HepG2 (cell line): ENCODE data around the gene PPM1F. TPM values are rescaled to one million over a fixed set of nuclear protein-coding genes. Genes with fewer than 3 reads are reported as not detected.

Experiments used
- ATAC-seq: fragments of 200-7000 bp; cut with Tn5 transposase; 3 replicates; pipeline ENCODE4 v1.9.1; 2020; ENCODE audit warnings: mild to moderate bottlenecking, moderate library complexity
- BruUV-seq: library from RNA; stranded (reverse); fragments of 400-500 nt; replicated peaks from 2 replicates; lab custom pipeline; 2021; lab: Mats Ljungman, UMichigan
- CTCF ChIA-PET: fragments of 300-600 bp; formaldehyde crosslinking; extraction: SDS; loops from one replicate; lab custom pipeline; 2021; ENCODE audit warnings: low total read pairs, inconsistent platforms, low intra/inter-chr PET ratio; lab: Yijun Ruan, JAX
- POLR2A ChIA-PET: fragments of 350-600 bp; sonication (Branson Sonifier 250); formaldehyde crosslinking; loops from one replicate; lab custom pipeline; 2020; ENCODE audit warnings: antibody characterized with exemption, inconsistent platforms; lab: Yijun Ruan, JAX
- DNase-seq: peaks from one replicate; pipeline ENCODE4 v3.0.0-alpha.2; 2015; ENCODE audit warnings: low spot score
- FAIRE-seq: peaks from 3 replicates; lab custom pipeline; 2011; peaks lifted over from hg19 to GRCh38; lab: Jason Lieb, UNC
- H2AFZ ChIP-seq: one replicate; pipeline ENCODE4 v1.6.1; 2011; ENCODE audit warnings: low read length, inconsistent platforms
- H3K27ac ChIP-seq: fragments of 300-600 bp; 3 replicates; pipeline ENCODE4 v1.8.0; 2011; ENCODE audit warnings: mixed run types, mild to moderate bottlenecking, mixed read lengths, low read length, inconsistent platforms; ENCODE audit not compliant: insufficient read depth; ENCODE audit errors: extremely low read length
- H3K27me3 ChIP-seq, 2 experiments: fragments of 200-600 bp in 1 of 2; 2 replicates in 1 of 2; 3 replicates in 1 of 2; pipeline versions ENCODE4 v1.6.0 to v1.8.0; 2011; ENCODE audit warnings: low read length in 2 of 2, mild to moderate bottlenecking in 2 of 2, moderate library complexity in 2 of 2, inconsistent platforms in 1 of 2; ENCODE audit not compliant: insufficient read depth in 2 of 2, control insufficient read depth in 1 of 2
- H3K36me3 ChIP-seq, 2 experiments: fragments of 200-600 bp in 1 of 2; replicated peaks in 1 of 2; 2 replicates in 1 of 2; 3 replicates in 1 of 2; pipeline versions ENCODE4 v1.5.1 to v1.8.0; 2011; ENCODE audit warnings: low read length in 2 of 2, inconsistent platforms in 1 of 2; ENCODE audit not compliant: insufficient read depth in 2 of 2, control insufficient read depth in 1 of 2
- H3K4me1 ChIP-seq: 2 replicates; pipeline ENCODE4 v1.5.1; 2012; ENCODE audit warnings: low read length, inconsistent platforms; ENCODE audit not compliant: insufficient read depth
- H3K4me2 ChIP-seq: 2 replicates; pipeline ENCODE4 v1.6.0; 2011; ENCODE audit warnings: low read depth, low read length, inconsistent platforms
- H3K4me3 ChIP-seq, 3 experiments: fragments of 200-600 bp in 1 of 3; sonication (generic), shearing (Covaris generic) in 1 of 3; replicated peaks in 1 of 3; 2 replicates each; pipeline ENCODE4 v1.5.1; 2011 to 2016; ENCODE audit warnings: low read length in 3 of 3, inconsistent platforms in 2 of 3, low read depth in 2 of 3, mild to moderate bottlenecking in 2 of 3, control low read depth in 1 of 3, mixed read lengths in 1 of 3; ENCODE audit not compliant: insufficient read depth in 1 of 3
- H3K79me2 ChIP-seq: one replicate; pipeline ENCODE4 v1.6.1; 2011; ENCODE audit warnings: low read length, inconsistent platforms; ENCODE audit not compliant: insufficient read depth
- H3K9ac ChIP-seq: 2 replicates; pipeline ENCODE4 v1.6.0; 2011; ENCODE audit warnings: mild to moderate bottlenecking, low read depth, low read length, inconsistent platforms; ENCODE audit not compliant: insufficient read depth
- H3K9me3 ChIP-seq: 2 replicates; pipeline ENCODE4 v1.5.1; 2012; ENCODE audit warnings: mild to moderate bottlenecking, low read length
- H4K20me1 ChIP-seq: 2 replicates; pipeline ENCODE4 v1.6.0; 2011; ENCODE audit warnings: inconsistent platforms, mild to moderate bottlenecking, low read length, moderate library complexity; ENCODE audit not compliant: insufficient read depth
- ATRX ChIP-seq: sonication (generic); formaldehyde crosslinking; IDR thresholded peaks from 2 replicates; pipeline ENCODE4 v1.4.0; 2020; ENCODE audit warnings: missing genetic modification reagents, borderline replicate concordance
- TFDP2 ChIP-seq: sonication (generic); formaldehyde crosslinking; IDR thresholded peaks from 2 replicates; pipeline ENCODE4 v1.4.0; 2020; ENCODE audit warnings: missing genetic modification reagents
- ZKSCAN8 ChIP-seq: IDR thresholded peaks from 2 replicates; pipeline ENCODE4 v1.6.1; 2016; ENCODE audit warnings: borderline replicate concordance, missing genetic modification reagents, missing compliant biosample characterization
- ZNF225 ChIP-seq: sonication (generic); formaldehyde crosslinking; IDR thresholded peaks from 2 replicates; pipeline ENCODE4 v1.4.0; 2020; ENCODE audit warnings: mild to moderate bottlenecking, missing genetic modification reagents
- ZNF580 ChIP-seq: IDR thresholded peaks from 2 replicates; pipeline ENCODE4 v1.6.1; 2016; ENCODE audit warnings: low read depth, borderline replicate concordance
- ZNF674 ChIP-seq: sonication (generic); formaldehyde crosslinking; IDR thresholded peaks from 2 replicates; pipeline ENCODE4 v1.5.0; 2020; ENCODE audit warnings: low read depth, mild to moderate bottlenecking, missing genetic modification reagents
- WGBS: methylation state at CpG from one replicate; pipeline ENCODE4 v1.1.6; 2017; ENCODE audit warnings: low lambda C conversion rate; 5-methylcytosine and 5-hydroxymethylcytosine counted together
- in situ Hi-C: cut with HindIII; loops from 2 replicates; pipeline ENCODE4 v1.10.0; 2017; ENCODE audit warnings: low pct_unique_long_range_greater_than_20kb; ENCODE audit not compliant: extremely low pct_ligation_motif_present
- intact Hi-C: fragments of 100-400 bp; cut with micrococcal nuclease; formaldehyde crosslinking; loops from one replicate; pipeline ENCODE4 v1.10.0; 2022; ENCODE audit not compliant: unreplicated experiment
- polyA plus RNA-seq, 8 experiments: library from polyadenylated mRNA; depleted of rRNA in 3 of 8; stranded (reverse) in 7 of 8; unstranded in 1 of 8; fragments of >200 nt; fragmentation: Illumina TruSeq in 4 of 8; extraction: Trizol in 4 of 8; gene quantifications; 2 replicates each; pipeline versions ENCODE4 v1.2.1 to v1.2.3, GENCODE V29; 2011 to 2016; ENCODE audit warnings: low read depth in 4 of 8, missing spikeins in 1 of 8, mixed read lengths in 1 of 8; ENCODE audit not compliant: insufficient read depth in 1 of 8
- total RNA-seq, 5 experiments: library from RNA; depleted of rRNA; stranded (reverse); fragments of >200 nt; fragmentation: Illumina TruSeq; extraction: Trizol; gene quantifications; 2 replicates each; pipeline ENCODE4 v1.2.3, GENCODE V29; 2016; ENCODE audit warnings: low read depth in 1 of 5
- TF ChIP-seq, protein P1 (sequence below): sonication (generic); formaldehyde crosslinking; IDR thresholded peaks from 2 replicates; pipeline ENCODE4 v1.4.0; 2020; ENCODE audit warnings: missing genetic modification reagents

Gene PPM1F
- total and polyA plus RNA-seq, 2 of the 13 experiments (the other 11 are each of a cell fraction or from before 2014, with no cell fraction given): 11.0 to 19.6 TPM

GRCh38 chr22:21922370-21923162 lies 30.1 kb downstream of the PPM1F start:
- peaks cover 0 to 9% of the 10 kb centered on the region in 2 experiments; a peak in 1 of 5 replicates for H3K36me3 ChIP-seq
- peaks cover 4% of the 10 kb centered on the region for H3K4me1 ChIP-seq
- no TSS peak for BruUV-seq
- CTCF ChIA-PET: no interaction called here
- no peak overlapping the region for H3K9ac ChIP-seq
- no peaks in the 10 kb centered on the region for H3K79me2 ChIP-seq
- H3K4me3 ChIP-seq: no peak overlapping the region
- H3K27me3 ChIP-seq: no peaks in the 10 kb centered on the region
- DNase-seq: no peak
- no peak overlapping the region for H2AFZ ChIP-seq
- no peak for ATAC-seq
- POLR2A ChIA-PET: interaction anchor here (0.6 kb wide), 1 partner anchor 148 kb away, joined by 5 read pairs; no protein-coding TSS in a partner anchor
- no peak for FAIRE-seq
- 89% methylated on average over 13 of the region's 20 CpGs for WGBS
- H3K4me2 ChIP-seq: no peak overlapping the region
- no peaks in the 10 kb centered on the region for H3K9me3 ChIP-seq
- intact Hi-C loops (no loop called here), in situ Hi-C loops (no loop called here)
- no peak for TF ChIP-seq ZNF225 (CRISPR knock-in tag)
- TF ChIP-seq, protein P1, sequence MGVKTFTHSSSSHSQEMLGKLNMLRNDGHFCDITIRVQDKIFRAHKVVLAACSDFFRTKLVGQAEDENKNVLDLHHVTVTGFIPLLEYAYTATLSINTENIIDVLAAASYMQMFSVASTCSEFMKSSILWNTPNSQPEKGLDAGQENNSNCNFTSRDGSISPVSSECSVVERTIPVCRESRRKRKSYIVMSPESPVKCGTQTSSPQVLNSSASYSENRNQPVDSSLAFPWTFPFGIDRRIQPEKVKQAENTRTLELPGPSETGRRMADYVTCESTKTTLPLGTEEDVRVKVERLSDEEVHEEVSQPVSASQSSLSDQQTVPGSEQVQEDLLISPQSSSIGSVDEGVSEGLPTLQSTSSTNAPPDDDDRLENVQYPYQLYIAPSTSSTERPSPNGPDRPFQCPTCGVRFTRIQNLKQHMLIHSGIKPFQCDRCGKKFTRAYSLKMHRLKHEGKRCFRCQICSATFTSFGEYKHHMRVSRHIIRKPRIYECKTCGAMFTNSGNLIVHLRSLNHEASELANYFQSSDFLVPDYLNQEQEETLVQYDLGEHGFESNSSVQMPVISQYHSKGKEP (CRISPR knock-in tag): no peak
- no peak for TF ChIP-seq ZNF674
- TF ChIP-seq ZNF580 (CRISPR knock-in tag): no peak
- TF ChIP-seq TFDP2: no peak
- TF ChIP-seq ZKSCAN8 (CRISPR knock-in tag): no peak
- TF ChIP-seq ATRX (CRISPR knock-in tag): no peak
- H4K20me1 ChIP-seq: no peaks in the 10 kb centered on the region
- H3K27ac ChIP-seq: no peak overlapping the region
